GM12878 (cell line): ENCODE measurements around the gene FSHB. TPM values are rescaled to one million over a fixed set of nuclear protein-coding genes. Genes with fewer than 3 reads are reported as not detected.

Experiments
- ATAC-seq: fragments of 200-7000 bp; cut with Tn5 transposase; 3 replicates; pipeline ENCODE4 v1.9.1; 2020; ENCODE audit warnings: mild to moderate bottlenecking, moderate library complexity
- BruUV-seq: library from RNA; stranded (reverse); fragments of 400-500 nt; replicated peaks from 2 replicates; lab custom pipeline; 2021; lab: Mats Ljungman, UMichigan
- CTCF ChIA-PET: fragments of 300-600 bp; sonication (Branson Sonifier 250); formaldehyde crosslinking; extraction: SDS; loops from one replicate; lab custom pipeline; 2021; ENCODE audit warnings: inconsistent platforms; lab: Yijun Ruan, JAX
- POLR2A ChIA-PET: fragments of 350-600 bp; formaldehyde crosslinking; extraction: SDS; loops from one replicate; lab custom pipeline; 2021; ENCODE audit warnings: inconsistent platforms; lab: Charles Lee
- RAD21 ChIA-PET: fragments of 300-600 bp; sonication (Branson Sonifier 250); formaldehyde crosslinking; loops from one replicate; lab custom pipeline; 2023; ENCODE audit warnings: antibody characterized with exemption; ENCODE audit not compliant: unreplicated experiment; lab: Charles Lee
- SMC1A ChIA-PET: fragments of 300-600 bp; sonication (Branson Sonifier 250); formaldehyde crosslinking; loops from one replicate; lab custom pipeline; 2023; ENCODE audit not compliant: unreplicated experiment, uncharacterized antibody; lab: Charles Lee
- DNase-seq: peaks from one replicate; pipeline ENCODE4 v3.0.0-alpha.2; 2011; ENCODE audit warnings: low read depth, low spot score
- FAIRE-seq: peaks from 3 replicates; lab custom pipeline; 2011; peaks lifted over from hg19 to GRCh38; lab: Jason Lieb, UNC
- H2AFZ ChIP-seq: 2 replicates; pipeline ENCODE4 v1.6.0; 2011; ENCODE audit warnings: low read depth, low read length, control low read depth; ENCODE audit not compliant: control insufficient read depth
- H3K27ac ChIP-seq: 2 replicates; pipeline ENCODE4 v1.5.1; 2011; ENCODE audit warnings: control low read depth; ENCODE audit not compliant: control insufficient read depth, insufficient read depth
- H3K27me3 ChIP-seq, 2 experiments: replicated peaks in 1 of 2; 2 replicates each; pipeline versions ENCODE4 v1.6.0 to v1.6.1; 2011; ENCODE audit warnings: low read length in 1 of 2; ENCODE audit not compliant: control insufficient read depth in 2 of 2, insufficient read depth in 2 of 2
- H3K36me3 ChIP-seq, 2 experiments: 2 replicates each; pipeline ENCODE4 v1.5.1; 2011; ENCODE audit warnings: low read length in 1 of 2; ENCODE audit not compliant: control insufficient read depth in 2 of 2, insufficient read depth in 2 of 2
- H3K4me1 ChIP-seq: 2 replicates; pipeline ENCODE4 v1.6.1; 2011; ENCODE audit warnings: mild to moderate bottlenecking, low read length, moderate library complexity, mixed read lengths; ENCODE audit not compliant: control insufficient read depth, insufficient read depth
- H3K4me2 ChIP-seq: 2 replicates; pipeline ENCODE4 v1.6.0; 2011; ENCODE audit warnings: control low read depth; ENCODE audit not compliant: control insufficient read depth, insufficient read depth
- H3K4me3 ChIP-seq: fragments of 200-600 bp; sonication (generic); 2 replicates; pipeline ENCODE4 v1.5.1; 2016
- H3K79me2 ChIP-seq: 2 replicates; pipeline ENCODE4 v1.6.0; 2011; ENCODE audit warnings: low read length; ENCODE audit not compliant: control insufficient read depth, insufficient read depth
- H3K9ac ChIP-seq: 2 replicates; pipeline ENCODE4 v1.8.0; 2011; ENCODE audit warnings: low read length, control low read depth, mixed read lengths; ENCODE audit not compliant: control insufficient read depth, insufficient read depth
- H3K9me3 ChIP-seq: replicated peaks from 3 replicates; pipeline ENCODE4 v1.5.1; 2011; ENCODE audit warnings: mild to moderate bottlenecking, low read length; ENCODE audit not compliant: control insufficient read depth, insufficient read depth
- H4K20me1 ChIP-seq: 2 replicates; pipeline ENCODE4 v1.6.0; 2011; ENCODE audit not compliant: control insufficient read depth, insufficient read depth
- CREM ChIP-seq: IDR thresholded peaks from 2 replicates; pipeline ENCODE4 v1.6.1; 2014; ENCODE audit warnings: antibody characterized with exemption, low read depth
- EZH2 ChIP-seq: IDR thresholded peaks from 2 replicates; pipeline ENCODE4 v1.6.1; 2012; ENCODE audit warnings: low read depth, mild to moderate bottlenecking, control low read depth, inconsistent platforms, low read length, borderline replicate concordance; ENCODE audit not compliant: control insufficient read depth
- HDGF ChIP-seq: fragments of 450-650 bp; IDR thresholded peaks from 2 replicates; pipeline ENCODE4 v1.6.1; 2016; ENCODE audit warnings: antibody characterized with exemption
- MTA2 ChIP-seq: fragments of 450-650 bp; IDR thresholded peaks from 2 replicates; pipeline ENCODE4 v1.6.1; 2016; ENCODE audit warnings: low read depth, mild to moderate bottlenecking, moderate library complexity
- NFYA ChIP-seq: IDR thresholded peaks from 2 replicates; pipeline ENCODE4 v1.6.1; 2011; ENCODE audit warnings: low read depth, mild to moderate bottlenecking, low read length, improper control_type of control experiment, borderline replicate concordance
- NKRF ChIP-seq: fragments of 450-650 bp; conservative IDR thresholded peaks from 2 replicates; pipeline ENCODE4 v1.6.1; 2017; ENCODE audit warnings: mild to moderate bottlenecking, moderate library complexity
- NR2F1 ChIP-seq: fragments of 450-650 bp; conservative IDR thresholded peaks from 2 replicates; pipeline ENCODE4 v1.6.1; 2017; ENCODE audit warnings: mild to moderate bottlenecking
- SIX5 ChIP-seq: IDR thresholded peaks from 2 replicates; pipeline ENCODE4 v1.6.1; 2011; ENCODE audit warnings: mild to moderate bottlenecking, low read depth, low read length, moderate library complexity; ENCODE audit not compliant: severe bottlenecking
- SMARCA5 ChIP-seq: fragments of 450-650 bp; IDR thresholded peaks from 2 replicates; pipeline ENCODE4 v1.6.1; 2017; ENCODE audit warnings: mild to moderate bottlenecking
- TCF12 ChIP-seq: IDR thresholded peaks from 2 replicates; pipeline ENCODE4 v1.6.1; 2011; ENCODE audit warnings: low read depth, mild to moderate bottlenecking, low read length
- WRNIP1 ChIP-seq: IDR thresholded peaks from 2 replicates; pipeline ENCODE4 v1.6.1; 2011; ENCODE audit warnings: low read depth, low read length, improper control_type of control experiment, borderline replicate concordance
- ZNF217 ChIP-seq: fragments of 450-650 bp; IDR thresholded peaks from 2 replicates; pipeline ENCODE4 v1.6.1; 2017; ENCODE audit warnings: antibody characterized with exemption, mild to moderate bottlenecking
- WGBS: methylation state at CpG from one replicate; pipeline ENCODE4 v1.1.6; 2016; ENCODE audit warnings: low lambda C conversion rate; ENCODE audit not compliant: insufficient replicate concordance, insufficient coverage; ENCODE audit errors: missing lambda C conversion rate; 5-methylcytosine and 5-hydroxymethylcytosine counted together
- in situ Hi-C: fragments of 300-500 bp; cut with MboI; formaldehyde crosslinking; loops from 9 replicates; pipeline ENCODE4 v1.14.3; 2018; ENCODE audit warnings: mixed read lengths
- intact Hi-C: fragments of 100-400 bp; cut with micrococcal nuclease; formaldehyde crosslinking; loops from one replicate; pipeline ENCODE4 v1.14.2; 2022; ENCODE audit not compliant: unreplicated experiment
- polyA plus RNA-seq, 11 experiments: library from polyadenylated mRNA; depleted of rRNA in 4 of 11; unstranded in 6 of 11; stranded (reverse) in 5 of 11; fragments of >200 nt; fragmentation: Nextera tagmentation in 4 of 11; fragmentation: Illumina TruSeq in 1 of 11; extraction: Ambion mirVana in 4 of 11; extraction: Trizol in 1 of 11; gene quantifications; 1 replicate in 1 of 11; 2 replicates in 10 of 11; pipeline versions ENCODE4 v1.2.1 to v1.2.3, GENCODE V29; 2011 to 2016; ENCODE audit warnings: inconsistent platforms in 2 of 11, missing spikeins in 2 of 11, low read depth in 1 of 11
- total RNA-seq, 4 experiments: library from RNA; depleted of rRNA in 3 of 4; stranded (reverse); fragments of >200 nt in 3 of 4; fragmentation: Illumina TruSeq in 1 of 4; extraction: Trizol in 1 of 4; gene quantifications; 2 replicates each; pipeline versions ENCODE4 v1.2.1 to v1.2.3, GENCODE V29; 2013 to 2021

Gene FSHB
- total and polyA plus RNA-seq, 10 of the 15 experiments (the other 5 are each of a cell fraction or from before 2014, with no cell fraction given), result not detected

GRCh38 chr11:30255637-30256036 is 24.8 kb downstream of the FSHB start (continued):
- TF ChIP-seq MTA2, result no peak
- TF ChIP-seq CREM, result no peak
- no peak for TF ChIP-seq SMARCA5
- no peak for TF ChIP-seq WRNIP1
- TF ChIP-seq EZH2, result no peak
- TF ChIP-seq NKRF, result no peak
- no peak for TF ChIP-seq NR2F1
- no peak for TF ChIP-seq HDGF
- TF ChIP-seq TCF12, result no peak
- no peak for TF ChIP-seq ZNF217
- TF ChIP-seq, all 136 proteins: peak for 0

- ChIA-PET CTCF (interaction anchor here (1.4 to 3.9 kb wide), 6 partner anchors 16 to 210 kb away, joined by 3 to 22 read pairs (median 4); no protein-coding TSS in a partner anchor), POLR2A (no interaction called here), RAD21 (interaction anchor here (1.0 kb wide), 1 partner anchor 87 kb away, joined by 4 read pairs; no protein-coding TSS in a partner anchor), SMC1A (interaction anchor here (0.7 to 2.0 kb wide), 6 partner anchors 11 to 127 kb away, joined by 3 to 7 read pairs (median 4); no protein-coding TSS in a partner anchor)
- Histone ChIP-seq H3K79me2 (no peaks in the 10 kb centered on the region), H4K20me1 (no peaks in the 10 kb centered on the region), H3K9ac (no peak overlapping the region), H3K4me3 (no peak overlapping the region), H2AFZ (no peak overlapping the region), H3K4me2 (no peak overlapping the region), H3K9me3 (no peaks in the 10 kb centered on the region), H3K27ac (no peak overlapping the region), H3K4me1 (no peaks in the 10 kb centered on the region), H3K36me3 (no peaks in the 10 kb centered on the region), H3K27me3 (no peaks in the 10 kb centered on the region)
- no peak for FAIRE-seq
- TF ChIP-seq NFYA, result no peak
- TF ChIP-seq SIX5, result peak; percentile 32
- no TSS peak for BruUV-seq
- intact Hi-C loops (no loop called here), in situ Hi-C loops (no loop called here)
- 36% methylated on average over 3 of the region's 3 CpGs for WGBS
- DNase-seq, result no peak
- no peak for ATAC-seq
Observed at GRCh38 chr11:30257058-30257457, 26.2 kb downstream of the FSHB start.
